WTC11 (cell line): ENCODE results near the gene VKORC1. TPM values are rescaled to one million over a fixed set of nuclear protein-coding genes. Genes with fewer than 3 reads are reported as not detected.

Experiments used
- ATAC-seq: fragments of 200-7000 bp; cut with Tn5 transposase; 2 replicates; pipeline ENCODE4 v1.10.0; 2021; ENCODE audit warnings: mild to moderate bottlenecking, moderate library complexity
- CTCF ChIA-PET: fragments of 300-600 bp; sonication (Branson Sonifier 250); formaldehyde crosslinking; loops from one replicate; lab custom pipeline; 2021; ENCODE audit warnings: antibody characterized with exemption; lab: Charles Lee
- POLR2A ChIA-PET: fragments of 350-600 bp; sonication (Branson Sonifier 250); formaldehyde crosslinking; loops from one replicate; lab custom pipeline; 2021; ENCODE audit warnings: antibody characterized with exemption; lab: Charles Lee
- DNase-seq: peaks from one replicate; pipeline ENCODE4 v3.0.0; 2021; ENCODE audit warnings: low spot score
- H3K27ac Mint-ChIP-seq: 2 replicates; pipeline ENCODE4 v1.8.0; 2021; ENCODE audit warnings: mixed read lengths
- H3K27me3 Mint-ChIP-seq: 2 replicates; pipeline ENCODE4 v1.8.0; 2021; ENCODE audit warnings: low read depth, mild to moderate bottlenecking, moderate library complexity, mixed read lengths
- H3K36me3 Mint-ChIP-seq: 2 replicates; pipeline ENCODE4 v1.8.0; 2021; ENCODE audit warnings: mixed read lengths
- H3K4me1 Mint-ChIP-seq: 2 replicates; pipeline ENCODE4 v1.8.0; 2022; ENCODE audit warnings: mixed read lengths
- H3K4me3 Mint-ChIP-seq: 2 replicates; pipeline ENCODE4 v1.8.0; 2021; ENCODE audit warnings: mild to moderate bottlenecking, moderate library complexity, mixed read lengths
- H3K9me3 Mint-ChIP-seq: 2 replicates; pipeline ENCODE4 v1.8.0; 2021; ENCODE audit warnings: mixed read lengths
- CBFB ChIP-seq: sonication (generic); formaldehyde crosslinking; IDR thresholded peaks from 2 replicates; pipeline ENCODE4 v1.8.1; 2022; ENCODE audit warnings: mild to moderate bottlenecking, low read depth, missing genetic modification reagents
- CREB1 ChIP-seq: sonication (generic); formaldehyde crosslinking; IDR thresholded peaks from 2 replicates; pipeline ENCODE4 v1.8.0; 2023; ENCODE audit warnings: mild to moderate bottlenecking, missing genetic modification reagents
- CREM ChIP-seq: sonication (generic); formaldehyde crosslinking; IDR thresholded peaks from 2 replicates; pipeline ENCODE4 v1.8.1; 2022; ENCODE audit warnings: mild to moderate bottlenecking, missing genetic modification reagents, moderate library complexity
- ESRRA ChIP-seq: sonication (generic); formaldehyde crosslinking; IDR thresholded peaks from 2 replicates; pipeline ENCODE4 v1.8.1; 2022; ENCODE audit warnings: mild to moderate bottlenecking, missing genetic modification reagents, borderline replicate concordance
- ETV6 ChIP-seq: sonication (generic); formaldehyde crosslinking; IDR thresholded peaks from 2 replicates; pipeline ENCODE4 v1.8.1; 2022; ENCODE audit warnings: mild to moderate bottlenecking, missing genetic modification reagents
- GABPB1 ChIP-seq: sonication (generic); formaldehyde crosslinking; IDR thresholded peaks from 2 replicates; pipeline ENCODE4 v1.8.1; 2023; ENCODE audit warnings: mild to moderate bottlenecking, missing genetic modification reagents
- NFE2L1 ChIP-seq: sonication (generic); formaldehyde crosslinking; IDR thresholded peaks from 2 replicates; pipeline ENCODE4 v1.8.1; 2023; ENCODE audit warnings: missing genetic modification reagents
- NR2C2 ChIP-seq: sonication (generic); formaldehyde crosslinking; IDR thresholded peaks from 2 replicates; pipeline ENCODE4 v1.8.0; 2022; ENCODE audit warnings: mild to moderate bottlenecking, missing genetic modification reagents
- SMAD3 ChIP-seq: sonication (generic); formaldehyde crosslinking; IDR thresholded peaks from 2 replicates; pipeline ENCODE4 v1.8.0; 2022; ENCODE audit warnings: missing genetic modification reagents, mild to moderate bottlenecking, borderline replicate concordance
- SOX15 ChIP-seq: fragments of 250-450 bp; sonication (Bioruptor Pico); IDR thresholded peaks from 2 replicates; pipeline ENCODE4 v1.9.0; 2021; ENCODE audit warnings: mild to moderate bottlenecking
- ZNF281 ChIP-seq: sonication (generic); formaldehyde crosslinking; IDR thresholded peaks from 2 replicates; pipeline ENCODE4 v1.8.0; 2023; ENCODE audit warnings: mild to moderate bottlenecking, missing genetic modification reagents
- ZNF532 ChIP-seq: fragments of 250-450 bp; sonication (Bioruptor Pico); IDR thresholded peaks from 2 replicates; pipeline ENCODE4 v1.9.0; 2021; ENCODE audit warnings: mild to moderate bottlenecking, borderline replicate concordance
- ZSCAN18 ChIP-seq: fragments of 250-450 bp; sonication (Bioruptor Pico); IDR thresholded peaks from 2 replicates; pipeline ENCODE4 v2.1.2; 2022; ENCODE audit warnings: mild to moderate bottlenecking, moderate library complexity
- total RNA-seq: library from RNA; stranded (reverse); gene quantifications from 3 replicates; pipeline ENCODE4 v1.2.3, GENCODE V29; 2021
- TF ChIP-seq, protein P1 (sequence below): fragments of 250-450 bp; sonication (Bioruptor Pico); IDR thresholded peaks from 2 replicates; pipeline ENCODE4 v1.9.0; 2021; ENCODE audit warnings: mild to moderate bottlenecking

VKORC1 gene
- total RNA-seq, 1 experiment from 2014 or later: 85.7 TPM

DNA sequence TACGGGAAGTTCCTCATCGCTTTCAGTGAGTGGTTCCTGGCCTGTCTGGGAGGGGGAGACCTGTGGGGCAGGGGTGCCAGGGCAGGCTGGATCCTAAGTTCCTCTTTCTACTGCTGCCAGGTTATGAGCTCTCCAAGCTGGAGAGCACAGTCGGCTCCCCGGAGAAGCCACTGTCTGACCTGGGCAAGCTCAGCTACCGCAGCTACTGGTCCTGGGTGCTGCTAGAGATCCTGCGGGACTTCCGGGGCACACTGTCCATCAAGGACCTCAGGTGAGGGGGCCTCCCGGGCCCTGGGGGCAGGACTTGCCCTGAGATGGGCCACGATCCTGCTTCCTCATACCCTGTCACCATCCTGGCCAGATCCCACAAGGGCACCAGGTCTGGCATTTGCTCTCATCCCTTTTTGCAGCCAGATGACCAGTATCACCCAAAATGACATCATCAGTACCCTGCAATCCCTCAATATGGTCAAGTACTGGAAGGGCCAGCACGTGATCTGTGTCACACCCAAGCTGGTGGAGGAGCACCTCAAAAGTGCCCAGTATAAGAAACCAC is 35.8 kb upstream of the VKORC1 start (continued):
- TF ChIP-seq ESRRA (CRISPR knock-in tag) (no peak), CREM (no peak), GABPB1 (no peak), ZSCAN18 (CRISPR knock-in tag) (no peak), NFE2L1 (CRISPR knock-in tag) (no peak), ETV6 (CRISPR knock-in tag) (no peak), NR2C2 (CRISPR knock-in tag) (no peak), CBFB (no peak)
- TF ChIP-seq, protein P1, sequence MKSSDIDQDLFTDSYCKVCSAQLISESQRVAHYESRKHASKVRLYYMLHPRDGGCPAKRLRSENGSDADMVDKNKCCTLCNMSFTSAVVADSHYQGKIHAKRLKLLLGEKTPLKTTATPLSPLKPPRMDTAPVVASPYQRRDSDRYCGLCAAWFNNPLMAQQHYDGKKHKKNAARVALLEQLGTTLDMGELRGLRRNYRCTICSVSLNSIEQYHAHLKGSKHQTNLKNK (CRISPR knock-in tag): no peak
- TF ChIP-seq, all 79 proteins: peak for 0

DNA sequence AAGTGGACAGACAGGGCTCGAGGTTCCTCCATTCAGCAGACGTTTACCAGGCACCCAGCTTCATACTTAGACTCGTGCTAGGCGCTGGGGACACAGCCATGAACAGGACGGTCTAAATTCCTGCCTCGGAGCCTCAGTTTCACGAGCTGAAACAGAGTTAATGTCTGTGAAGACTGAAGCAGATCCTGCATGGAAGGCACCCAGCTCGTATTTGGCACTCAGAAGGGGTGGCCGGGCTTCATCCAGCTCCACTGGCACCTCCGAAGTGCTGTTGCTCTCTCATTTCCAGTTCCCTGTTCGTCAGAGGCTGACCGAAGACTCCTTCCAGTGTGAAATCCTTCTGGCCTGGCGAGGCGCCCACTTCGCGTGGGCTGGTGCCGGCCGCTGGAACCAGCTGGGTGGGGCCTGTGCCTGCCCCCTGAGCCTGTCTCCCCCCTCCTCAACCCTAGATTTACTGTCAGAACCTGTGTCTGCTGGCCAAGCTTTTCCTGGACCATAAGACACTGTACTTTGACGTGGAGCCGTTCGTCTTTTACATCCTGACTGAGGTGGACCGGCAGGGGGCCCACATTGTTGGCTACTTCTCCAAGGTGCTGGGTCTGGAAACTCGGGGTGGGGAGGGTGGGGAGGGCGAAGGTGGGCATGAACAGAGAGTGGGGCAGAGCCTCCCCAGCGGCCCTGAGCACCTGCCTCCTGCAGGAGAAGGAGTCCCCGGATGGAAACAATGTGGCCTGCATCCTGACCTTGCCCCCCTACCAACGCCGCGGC is 35.2 kb upstream of the VKORC1 start:
- TF ChIP-seq ZNF281 (CRISPR knock-in tag) (no peak), CREB1 (no peak), ZNF532 (CRISPR knock-in tag) (no peak), GABPB1 (no peak), SMAD3 (CRISPR knock-in tag) (no peak), SOX15 (no peak)
- DNase-seq: no peak
- ChIA-PET CTCF (interaction anchor here (1.8 to 3.3 kb wide), 3 partner anchors 12 to 145 kb away, joined by 10 to 25 read pairs (median 12); partner anchors contain the start of genes HSD3B7 and KAT8), POLR2A (interaction anchor here (0.9 to 1.8 kb wide), 4 partner anchors 9 to 50 kb away, joined by 3 to 20 read pairs (median 4); partner anchors contain the start of genes FUS and KAT8)
- H3K27me3 Mint-ChIP-seq: no peaks in the 10 kb centered on the region
- peaks cover 31% of the 10 kb centered on the region for H3K36me3 Mint-ChIP-seq
- no peak for ATAC-seq
- peaks cover 44% of the 10 kb centered on the region for H3K4me1 Mint-ChIP-seq
- no peak overlapping the region for H3K4me3 Mint-ChIP-seq
- H3K9me3 Mint-ChIP-seq: no peaks in the 10 kb centered on the region
- peak overlapping the region; percentile 66 for H3K27ac Mint-ChIP-seq
